Caco-2 (cell line): ENCODE results near the gene ARHGEF10L. TPM values are rescaled to one million over a fixed set of nuclear protein-coding genes. Genes with fewer than 3 reads are reported as not detected.
"Not testable (repeated sequence)": the region's sequence is repeated elsewhere in the genome, so short reads cannot be mapped to it uniquely, and the experiment has no call there.

ENCODE experiments used
- BruUV-seq: library from RNA; stranded (reverse); fragments of 400-500 nt; replicated peaks from 2 replicates; lab custom pipeline; 2021; lab: Mats Ljungman, UMichigan
- CTCF ChIA-PET: fragments of 300-600 bp; sonication (Branson Sonifier 250); formaldehyde crosslinking; loops from one replicate; lab custom pipeline; 2022; ENCODE audit warnings: antibody characterized with exemption; lab: Charles Lee
- POLR2A ChIA-PET: fragments of 300-600 bp; sonication (Branson Sonifier 250); formaldehyde crosslinking; loops from one replicate; lab custom pipeline; 2022; ENCODE audit warnings: antibody characterized with exemption; lab: Charles Lee
- DNase-seq, 2 experiments: peaks; one replicate each; pipeline versions ENCODE4 v3.0.0 to v3.0.0-alpha.2; 2020 to 2022
- H3K27me3 ChIP-seq: replicated peaks from 2 replicates; pipeline ENCODE4 v1.6.0; 2011; ENCODE audit warnings: low read length; ENCODE audit not compliant: control insufficient read depth, insufficient read depth
- H3K36me3 ChIP-seq: 2 replicates; pipeline ENCODE4 v1.5.1; 2011; ENCODE audit warnings: low read length; ENCODE audit not compliant: control insufficient read depth, insufficient read depth
- H3K4me1 ChIP-seq: fragments of 250-450 bp; sonication (Bioruptor Pico); 2 replicates; pipeline ENCODE4 v1.5.1; 2020; ENCODE audit warnings: mild to moderate bottlenecking
- H3K4me3 ChIP-seq: 2 replicates; pipeline ENCODE4 v1.5.1; 2011; ENCODE audit warnings: low read depth, mild to moderate bottlenecking, control low read depth, low read length
- H3K9me3 ChIP-seq: fragments of 250-450 bp; sonication (Bioruptor Pico); 2 replicates; pipeline ENCODE4 v1.5.1; 2020; ENCODE audit warnings: mild to moderate bottlenecking, moderate library complexity
- H3K27ac Mint-ChIP-seq: one replicate; pipeline ENCODE4 v1.8.0; 2022; ENCODE audit warnings: mixed read lengths; ENCODE audit not compliant: unreplicated experiment
- H3K27me3 Mint-ChIP-seq: one replicate; pipeline ENCODE4 v1.8.0; 2022; ENCODE audit warnings: mixed read lengths; ENCODE audit not compliant: insufficient read depth, unreplicated experiment
- H3K36me3 Mint-ChIP-seq: one replicate; pipeline ENCODE4 v1.8.0; 2022; ENCODE audit warnings: mild to moderate bottlenecking, mixed read lengths; ENCODE audit not compliant: insufficient read depth, unreplicated experiment
- H3K4me1 Mint-ChIP-seq: one replicate; pipeline ENCODE4 v1.8.0; 2022; ENCODE audit warnings: low read depth, mixed read lengths; ENCODE audit not compliant: unreplicated experiment
- H3K4me3 Mint-ChIP-seq: one replicate; pipeline ENCODE4 v1.8.0; 2022; ENCODE audit warnings: mild to moderate bottlenecking, moderate library complexity, mixed read lengths; ENCODE audit not compliant: unreplicated experiment
- H3K9me3 Mint-ChIP-seq: one replicate; pipeline ENCODE4 v1.8.0; 2022; ENCODE audit warnings: mixed read lengths; ENCODE audit not compliant: unreplicated experiment
- intact Hi-C: fragments of 100-400 bp; cut with micrococcal nuclease; formaldehyde crosslinking; loops from one replicate; pipeline ENCODE4 v1.10.0; 2022; ENCODE audit not compliant: unreplicated experiment
- total RNA-seq: library from RNA; stranded (reverse); gene quantifications from 2 replicates; pipeline ENCODE4 v1.2.3, GENCODE V29; 2022
- TF ChIP-seq, protein P1 (sequence below), 2 experiments: fragments of 200-600 bp in 1 of 2; IDR thresholded peaks; 1 replicate in 1 of 2; 2 replicates in 1 of 2; pipeline versions ENCODE4 v1.5.1 to v1.8.0; 2011 to 2022; ENCODE audit warnings: antibody characterized with exemption in 1 of 2, control low read depth in 1 of 2, inconsistent platforms in 1 of 2, low read depth in 1 of 2, low read length in 1 of 2, mild to moderate bottlenecking in 1 of 2, moderate library complexity in 1 of 2; ENCODE audit not compliant: insufficient read depth in 1 of 2, severe bottlenecking in 1 of 2, unreplicated experiment in 1 of 2

ARHGEF10L gene
- total RNA-seq, 1 experiment from 2014 or later = 31.3 TPM

DNA sequence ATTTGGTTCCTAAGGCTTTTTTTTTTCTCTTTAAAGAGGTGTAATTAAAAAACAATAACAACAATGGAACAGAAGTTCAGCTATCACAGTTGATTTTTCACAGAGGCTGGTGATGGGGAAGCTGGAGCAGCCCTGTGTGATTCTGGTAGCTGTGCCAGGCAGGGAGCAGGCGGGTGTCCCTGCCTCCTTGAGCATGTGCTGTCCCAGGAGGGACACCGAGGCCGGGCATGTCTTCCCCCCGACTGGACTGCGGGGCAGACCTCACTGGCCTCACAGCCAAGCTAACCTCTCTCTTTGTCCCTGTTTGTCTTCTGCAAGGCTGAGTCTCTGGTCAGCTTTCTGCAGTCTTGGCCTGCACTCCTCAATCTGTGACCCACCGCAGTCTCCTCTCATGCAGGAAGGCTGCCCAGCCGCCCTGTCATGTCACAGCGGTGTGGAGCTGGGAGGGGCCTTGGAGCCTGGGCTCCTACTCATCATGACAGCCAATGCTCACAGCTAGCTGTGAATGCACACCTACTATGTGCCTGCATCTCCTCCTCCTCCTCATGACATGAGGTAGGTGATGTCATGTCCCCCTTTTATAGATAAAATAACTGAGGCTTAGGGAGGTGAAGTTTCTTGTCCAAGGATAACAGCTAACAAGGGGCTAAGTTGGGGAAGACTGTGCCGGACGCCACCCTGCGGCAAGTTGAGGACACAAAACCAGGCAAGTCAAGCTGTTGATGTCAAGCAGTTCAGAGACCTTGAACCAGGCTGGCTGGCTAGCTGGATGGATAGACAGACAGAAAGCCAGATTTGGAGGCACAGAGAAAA, 205.4 kb downstream of the ARHGEF10L start:
- peaks cover 8% of the 10 kb centered on the region for H3K27me3 Mint-ChIP-seq
- H3K9me3 Mint-ChIP-seq = no peaks in the 10 kb centered on the region
- POLR2A ChIA-PET = no interaction called here

DNA sequence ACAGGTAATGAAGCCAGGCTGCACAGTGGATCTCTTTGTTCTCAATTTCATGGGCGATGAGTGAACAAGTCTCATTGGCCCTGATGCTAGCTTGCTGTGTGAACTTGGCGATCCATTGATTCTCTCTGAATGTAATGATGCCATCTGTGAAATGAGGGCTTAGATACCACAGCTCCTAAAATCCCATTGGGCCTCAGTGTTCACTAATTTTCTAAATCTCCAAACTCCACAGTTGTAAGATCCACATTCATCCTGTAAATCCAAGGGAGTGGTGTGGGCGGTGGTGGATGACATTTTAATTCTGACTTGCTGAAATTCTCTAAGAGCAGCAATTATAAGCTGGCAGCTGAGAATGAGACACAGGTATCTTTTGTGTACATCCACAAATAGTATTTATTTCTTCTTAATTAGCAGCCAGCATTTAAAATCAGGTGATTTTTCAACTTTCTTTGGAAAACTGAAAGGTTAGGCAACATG, 206.0 kb downstream of the ARHGEF10L start:
- no peak overlapping the region for H3K4me3 Mint-ChIP-seq
- CTCF ChIA-PET = interaction anchor here (1.4 kb wide), 1 partner anchor 84 kb away, joined by 10 read pairs; no protein-coding TSS in a partner anchor
- Histone ChIP-seq H3K27me3 (no peaks in the 10 kb centered on the region), H3K4me3 (no peak overlapping the region), H3K4me1 (no peaks in the 10 kb centered on the region), H3K36me3 (no peaks in the 10 kb centered on the region), H3K9me3 (no peaks in the 10 kb centered on the region)
- TF ChIP-seq, protein P1, sequence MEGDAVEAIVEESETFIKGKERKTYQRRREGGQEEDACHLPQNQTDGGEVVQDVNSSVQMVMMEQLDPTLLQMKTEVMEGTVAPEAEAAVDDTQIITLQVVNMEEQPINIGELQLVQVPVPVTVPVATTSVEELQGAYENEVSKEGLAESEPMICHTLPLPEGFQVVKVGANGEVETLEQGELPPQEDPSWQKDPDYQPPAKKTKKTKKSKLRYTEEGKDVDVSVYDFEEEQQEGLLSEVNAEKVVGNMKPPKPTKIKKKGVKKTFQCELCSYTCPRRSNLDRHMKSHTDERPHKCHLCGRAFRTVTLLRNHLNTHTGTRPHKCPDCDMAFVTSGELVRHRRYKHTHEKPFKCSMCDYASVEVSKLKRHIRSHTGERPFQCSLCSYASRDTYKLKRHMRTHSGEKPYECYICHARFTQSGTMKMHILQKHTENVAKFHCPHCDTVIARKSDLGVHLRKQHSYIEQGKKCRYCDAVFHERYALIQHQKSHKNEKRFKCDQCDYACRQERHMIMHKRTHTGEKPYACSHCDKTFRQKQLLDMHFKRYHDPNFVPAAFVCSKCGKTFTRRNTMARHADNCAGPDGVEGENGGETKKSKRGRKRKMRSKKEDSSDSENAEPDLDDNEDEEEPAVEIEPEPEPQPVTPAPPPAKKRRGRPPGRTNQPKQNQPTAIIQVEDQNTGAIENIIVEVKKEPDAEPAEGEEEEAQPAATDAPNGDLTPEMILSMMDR (IDR thresholded peaks at IDR 0.05; ENCODE audit: insufficient read depth in 1 of 2, low read depth in 1 of 2, low read length in 1 of 2, severe bottlenecking in 1 of 2, unreplicated experiment in 1 of 2) = no peak
- no TSS peak for BruUV-seq
- H3K27me3 Mint-ChIP-seq = peaks cover 6% of the 10 kb centered on the region
- no peak for DNase-seq
- no peak overlapping the region for H3K27ac Mint-ChIP-seq
- no peaks in the 10 kb centered on the region for H3K4me1 Mint-ChIP-seq
- intact Hi-C loops = no loop called here
- POLR2A ChIA-PET = no interaction called here
- no peaks in the 10 kb centered on the region for H3K9me3 Mint-ChIP-seq
- no peaks in the 10 kb centered on the region for H3K36me3 Mint-ChIP-seq

More for the DNA sequence above, 205.4 kb downstream of the ARHGEF10L start:
- Histone ChIP-seq H3K4me3 (no peak overlapping the region), H3K36me3 (no peaks in the 10 kb centered on the region), H3K4me1 (no peaks in the 10 kb centered on the region), H3K27me3 (no peaks in the 10 kb centered on the region), H3K9me3 (no peaks in the 10 kb centered on the region)
- H3K4me3 Mint-ChIP-seq = no peak overlapping the region
- no peaks in the 10 kb centered on the region for H3K36me3 Mint-ChIP-seq
- no peaks in the 10 kb centered on the region for H3K4me1 Mint-ChIP-seq
- no TSS peak for BruUV-seq
- DNase-seq = no peak
- no peak overlapping the region for H3K27ac Mint-ChIP-seq
- CTCF ChIA-PET = interaction anchor here (1.4 kb wide), 1 partner anchor 84 kb away, joined by 10 read pairs; no protein-coding TSS in a partner anchor
- intact Hi-C loops = no loop called here
- TF ChIP-seq, protein P1 (IDR thresholded peaks at IDR 0.05; ENCODE audit: insufficient read depth in 1 of 2, low read depth in 1 of 2, low read length in 1 of 2, severe bottlenecking in 1 of 2, unreplicated experiment in 1 of 2) = no peak

DNA sequence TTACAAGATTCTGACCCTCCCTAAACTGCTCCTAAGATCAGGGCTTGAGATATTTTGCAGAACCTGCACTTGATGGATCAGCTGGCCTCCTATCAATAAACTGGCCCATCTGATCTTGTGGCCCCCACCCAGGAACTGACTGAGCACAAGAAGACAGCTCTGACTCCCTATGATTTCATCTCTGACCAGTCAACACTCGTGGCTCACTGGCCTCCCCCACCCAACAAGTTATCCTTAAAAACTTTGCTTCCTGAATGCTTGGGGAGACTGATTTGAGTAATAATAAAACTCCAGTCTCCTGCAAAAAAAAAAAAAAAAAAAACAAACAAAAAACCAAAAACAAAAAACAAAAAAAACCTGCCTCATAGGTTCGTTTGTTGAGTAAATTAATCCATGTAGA, 206.8 kb downstream of the ARHGEF10L start:
- H3K27me3 ChIP-seq, H3K4me3 Mint-ChIP-seq, H3K4me1 Mint-ChIP-seq, DNase-seq, H3K9me3 ChIP-seq, H3K4me1 ChIP-seq, CTCF ChIA-PET, H3K36me3 ChIP-seq, intact Hi-C loops, H3K9me3 Mint-ChIP-seq, H3K36me3 Mint-ChIP-seq, H3K4me3 ChIP-seq, H3K27ac Mint-ChIP-seq, POLR2A ChIA-PET, H3K27me3 Mint-ChIP-seq, BruUV-seq: not testable (repeated sequence)
